Stimulated activated CD8-positive, alpha-beta memory T cell treated with anti-CD3 and anti-CD28 coated beads, Interleukin-12 subunit alpha, Interleukin-12 subunit beta, amount 100 ng/mL, for 4 hours (primary cell): ENCODE results near the gene HK2.

Source experiments
- DNase-seq: peaks from one replicate; pipeline ENCODE4 v3.0.0-alpha.2; 2020; ENCODE audit warnings: low read depth

Gene HK2

DNA sequence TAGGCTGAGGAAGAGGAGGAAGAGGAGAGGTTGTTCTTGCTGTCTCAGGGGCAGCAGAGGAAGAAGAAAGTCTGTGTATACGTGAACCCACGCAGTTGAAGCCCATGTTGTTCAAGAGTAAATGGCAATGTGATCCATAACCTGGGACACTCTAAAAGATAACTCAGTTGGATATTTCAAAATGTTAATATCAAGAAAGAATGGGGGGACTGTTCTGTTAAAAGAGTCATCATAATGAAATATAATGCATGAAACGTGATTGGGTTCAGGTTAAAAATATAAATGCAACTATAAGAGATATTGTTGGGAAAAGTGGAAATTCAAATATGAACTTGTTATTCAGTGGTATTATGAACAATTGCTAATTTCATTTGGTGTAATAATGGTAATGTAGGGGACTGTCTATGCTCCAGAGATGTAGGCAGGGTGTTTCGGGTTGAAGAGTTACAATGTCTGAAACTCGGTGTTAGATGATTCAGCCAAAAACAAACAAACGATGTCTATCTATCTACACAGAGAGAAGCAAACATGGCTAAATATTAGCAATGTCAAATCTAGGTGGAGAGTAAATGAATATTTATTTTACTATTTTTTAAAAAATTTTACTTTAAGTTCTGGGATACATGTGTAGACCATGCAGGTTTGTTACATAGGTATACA lies 103.4 kb downstream of the HK2 start:
- DNase-seq, result no peak

- DNase-seq, result no peak
Measured at GRCh38 chr2:74938264-74938663, 104.3 kb downstream of the HK2 start.

GRCh38 chr2:74939919-74940812 lies 106.2 kb downstream of the HK2 start:
- no peak for DNase-seq

- no peak for DNase-seq
Measured at GRCh38 chr2:74941284-74941683, 107.4 kb downstream of the HK2 start.

DNA sequence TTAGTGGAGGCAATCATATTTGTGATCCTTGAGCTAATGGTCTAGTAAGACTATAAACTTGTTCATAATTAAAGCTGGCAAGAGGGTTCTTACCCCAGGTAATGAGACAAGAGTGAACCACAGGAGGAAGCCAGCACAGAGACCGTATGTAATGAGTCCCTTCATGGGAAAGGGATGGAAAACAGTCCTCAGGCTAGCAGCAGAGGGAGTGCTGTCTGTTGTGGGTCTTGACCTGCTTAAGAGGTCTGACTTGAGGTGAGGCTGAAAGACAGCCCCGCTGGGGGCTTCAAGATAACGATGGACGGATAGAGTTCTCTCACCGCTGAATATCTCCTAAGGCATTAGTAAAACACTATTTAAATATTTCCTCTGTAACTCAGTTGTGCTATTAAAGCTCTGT lies 108.3 kb downstream of the HK2 start:
- DNase-seq, result no peak
